ENCODE measurements around the gene CKLF. TPM values are rescaled to one million over a fixed set of nuclear protein-coding genes. Genes with fewer than 3 reads are reported as not detected.

CKLF gene
- total RNA-seq, 1 experiment from 2014 or later = 77.1 TPM

DNA sequence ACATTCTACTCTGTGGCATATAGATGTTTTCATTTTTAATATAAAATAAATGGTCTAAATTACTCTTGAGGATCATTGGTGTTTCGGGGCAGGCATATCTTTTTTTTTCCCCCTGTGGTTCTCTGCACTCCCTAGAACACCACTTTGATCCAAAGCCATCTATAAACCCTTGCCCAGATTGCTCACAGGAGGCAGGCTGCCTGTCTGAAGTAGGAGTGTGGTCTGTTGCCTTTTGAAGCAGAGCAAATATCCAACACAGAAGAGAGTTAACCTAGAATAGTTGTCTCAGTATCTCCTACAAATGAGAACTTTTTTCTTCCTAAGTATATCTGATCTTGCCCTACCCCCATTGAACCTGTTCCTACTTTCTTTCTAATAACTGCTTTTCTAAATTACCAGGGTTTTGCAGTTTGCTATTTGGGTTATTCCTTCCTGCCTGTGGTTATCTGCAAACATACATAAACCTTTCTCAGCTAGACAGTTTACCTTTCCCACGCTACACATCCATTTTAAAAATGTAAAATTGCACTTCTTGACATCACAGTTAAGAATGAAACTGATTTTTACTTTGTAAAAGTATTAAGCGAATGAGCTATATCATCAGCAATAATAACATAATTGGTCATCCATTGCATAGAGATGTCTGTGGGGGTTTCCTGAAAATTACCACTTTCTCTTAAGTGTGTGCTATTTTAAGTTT is 9.2 kb downstream of the CKLF start:
- POLR2A ChIA-PET (ENCODE audit: unreplicated experiment) = interaction anchor here (1.0 kb wide), 1 partner anchor 418 kb away, joined by 4 read pairs; no protein-coding TSS in a partner anchor
- 0 out of 2 replicates have a peak, but pooled peaks cover 9% of the 10 kb centered on the region for H3K36me3 ChIP-seq (ENCODE audit: low read depth)
- no peaks in the 10 kb centered on the region for H3K79me2 ChIP-seq (ENCODE audit: low read depth)
- H3K9me2 ChIP-seq (ENCODE audit: insufficient read depth) = no peaks in the 10 kb centered on the region
- H2AFZ ChIP-seq = no peak overlapping the region
- H3K4me1 ChIP-seq (replicated peaks; ENCODE audit: insufficient read depth) = no peaks in the 10 kb centered on the region
- CTCF ChIA-PET = interaction anchor here (0.5 to 1.1 kb wide), 2 partner anchors 211 to 306 kb away, joined by 3 to 4 read pairs; no protein-coding TSS in a partner anchor
- no peak overlapping the region for H3K4me3 ChIP-seq
- DNase-seq = no peak
- no peak for TF ChIP-seq EZH2 (IDR thresholded peaks at IDR 0.05; ENCODE audit: low read depth)
- TF ChIP-seq, protein P1, sequence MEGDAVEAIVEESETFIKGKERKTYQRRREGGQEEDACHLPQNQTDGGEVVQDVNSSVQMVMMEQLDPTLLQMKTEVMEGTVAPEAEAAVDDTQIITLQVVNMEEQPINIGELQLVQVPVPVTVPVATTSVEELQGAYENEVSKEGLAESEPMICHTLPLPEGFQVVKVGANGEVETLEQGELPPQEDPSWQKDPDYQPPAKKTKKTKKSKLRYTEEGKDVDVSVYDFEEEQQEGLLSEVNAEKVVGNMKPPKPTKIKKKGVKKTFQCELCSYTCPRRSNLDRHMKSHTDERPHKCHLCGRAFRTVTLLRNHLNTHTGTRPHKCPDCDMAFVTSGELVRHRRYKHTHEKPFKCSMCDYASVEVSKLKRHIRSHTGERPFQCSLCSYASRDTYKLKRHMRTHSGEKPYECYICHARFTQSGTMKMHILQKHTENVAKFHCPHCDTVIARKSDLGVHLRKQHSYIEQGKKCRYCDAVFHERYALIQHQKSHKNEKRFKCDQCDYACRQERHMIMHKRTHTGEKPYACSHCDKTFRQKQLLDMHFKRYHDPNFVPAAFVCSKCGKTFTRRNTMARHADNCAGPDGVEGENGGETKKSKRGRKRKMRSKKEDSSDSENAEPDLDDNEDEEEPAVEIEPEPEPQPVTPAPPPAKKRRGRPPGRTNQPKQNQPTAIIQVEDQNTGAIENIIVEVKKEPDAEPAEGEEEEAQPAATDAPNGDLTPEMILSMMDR (conservative IDR thresholded peaks at IDR 0.05) = no peak
- no peaks in the 10 kb centered on the region for H3F3A ChIP-seq (ENCODE audit: insufficient read depth, low read depth)
- H3K27me3 ChIP-seq (ENCODE audit: insufficient read depth, low read depth) = no peaks in the 10 kb centered on the region
- no peak overlapping the region for H3K27ac ChIP-seq
- intact Hi-C loops (cut with micrococcal nuclease; ENCODE audit: unreplicated experiment) = no loop called here
- no peaks in the 10 kb centered on the region for H4K20me1 ChIP-seq (ENCODE audit: insufficient read depth)
- BruUV-seq (replicated peaks) = no TSS peak
- H3K4me2 ChIP-seq = no peak overlapping the region
- H3K9me3 ChIP-seq (ENCODE audit: insufficient read depth, low read depth) = no peaks in the 10 kb centered on the region

DNA sequence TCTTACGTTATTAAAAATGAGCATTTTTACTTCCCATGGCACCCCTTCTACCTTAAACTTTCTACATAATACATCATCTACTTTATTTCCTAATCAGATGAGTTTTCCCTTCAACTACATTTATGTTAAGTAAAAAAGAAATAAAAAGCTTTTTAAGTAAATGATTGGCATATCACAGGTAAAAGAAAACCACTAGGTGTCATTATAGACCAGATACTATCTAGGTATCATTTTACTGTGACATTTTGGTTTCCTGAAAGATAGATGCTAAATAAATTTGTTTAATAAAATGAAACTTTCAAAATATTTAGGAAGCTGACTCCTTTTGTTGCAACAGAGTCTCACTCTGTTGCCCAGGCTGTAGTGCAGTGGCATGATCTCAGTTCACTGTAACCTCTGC is 10.0 kb downstream of the CKLF start:
- Histone ChIP-seq H3K79me2 (ENCODE audit: low read depth) (no peaks in the 10 kb centered on the region), H3K27me3 (ENCODE audit: insufficient read depth, low read depth) (no peaks in the 10 kb centered on the region), H3K4me2 (no peak overlapping the region), H3K9me2 (ENCODE audit: insufficient read depth) (no peaks in the 10 kb centered on the region), H3K9me3 (ENCODE audit: insufficient read depth, low read depth) (0 out of 2 replicates have a peak, but pooled peaks cover 3% of the 10 kb centered on the region), H3K4me1 (replicated peaks; ENCODE audit: insufficient read depth) (no peaks in the 10 kb centered on the region), H3K27ac (no peak overlapping the region), H3K36me3 (ENCODE audit: low read depth) (0 out of 2 replicates have a peak, but pooled peaks cover 9% of the 10 kb centered on the region), H4K20me1 (ENCODE audit: insufficient read depth) (no peaks in the 10 kb centered on the region), H3F3A (ENCODE audit: insufficient read depth, low read depth) (no peaks in the 10 kb centered on the region), H2AFZ (no peak overlapping the region), H3K4me3 (no peak overlapping the region)
- intact Hi-C loops (cut with micrococcal nuclease; ENCODE audit: unreplicated experiment) = no loop called here
- no peak for DNase-seq
- CTCF ChIA-PET = interaction anchor here (0.5 to 1.1 kb wide), 2 partner anchors 210 to 306 kb away, joined by 3 to 4 read pairs; no protein-coding TSS in a partner anchor
- BruUV-seq (replicated peaks) = no TSS peak
- POLR2A ChIA-PET (ENCODE audit: unreplicated experiment) = interaction anchor here (0.6 to 1.0 kb wide), 2 partner anchors 179 to 419 kb away, joined by 4 read pairs; no protein-coding TSS in a partner anchor
- TF ChIP-seq, protein P1 (conservative IDR thresholded peaks at IDR 0.05) = peak; percentile 60
- no peak for TF ChIP-seq EZH2 (IDR thresholded peaks at IDR 0.05; ENCODE audit: low read depth)

DNA sequence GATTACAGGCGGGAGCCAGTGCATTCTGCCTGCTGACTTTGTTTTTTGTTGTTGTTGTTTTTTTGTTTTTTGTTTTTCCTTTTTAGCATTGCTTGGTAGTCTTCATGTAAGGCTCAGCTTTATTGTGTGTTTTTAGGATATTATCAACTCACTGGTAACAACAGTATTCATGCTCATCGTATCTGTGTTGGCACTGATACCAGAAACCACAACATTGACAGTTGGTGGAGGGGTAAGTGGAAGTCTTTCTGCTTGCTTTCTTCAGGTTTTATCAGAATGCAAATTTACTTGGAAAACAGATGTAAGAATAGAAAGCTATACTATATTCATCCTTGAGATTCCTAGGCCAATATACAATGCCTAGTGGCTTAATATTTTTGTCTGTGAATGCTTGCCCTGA is 10.6 kb downstream of the CKLF start:
- BruUV-seq (replicated peaks) = no TSS peak
- H2AFZ ChIP-seq = no peak overlapping the region
- ChIA-PET POLR2A (ENCODE audit: unreplicated experiment) (interaction anchor here (0.6 to 1.0 kb wide), 3 partner anchors 179 to 420 kb away, joined by 4 to 5 read pairs (median 4); no protein-coding TSS in a partner anchor), CTCF (interaction anchor here (1.1 to 1.2 kb wide), 2 partner anchors 9 to 305 kb away, joined by 3 to 4 read pairs; no protein-coding TSS in a partner anchor)
- DNase-seq = no peak
- H3F3A ChIP-seq (ENCODE audit: insufficient read depth, low read depth) = no peaks in the 10 kb centered on the region
- 0 out of 2 replicates have a peak, but pooled peaks cover 5% of the 10 kb centered on the region for H3K9me3 ChIP-seq (ENCODE audit: insufficient read depth, low read depth)
- no peaks in the 10 kb centered on the region for H3K9me2 ChIP-seq (ENCODE audit: insufficient read depth)
- 0 out of 2 replicates have a peak, but pooled peaks cover 9% of the 10 kb centered on the region for H3K36me3 ChIP-seq (ENCODE audit: low read depth)
- no peak for TF ChIP-seq EZH2 (IDR thresholded peaks at IDR 0.05; ENCODE audit: low read depth)
- TF ChIP-seq, protein P1 (conservative IDR thresholded peaks at IDR 0.05) = no peak
- no peaks in the 10 kb centered on the region for H3K27me3 ChIP-seq (ENCODE audit: insufficient read depth, low read depth)
- intact Hi-C loops (cut with micrococcal nuclease; ENCODE audit: unreplicated experiment) = no loop called here
- H3K4me2 ChIP-seq = no peak overlapping the region
- no peak overlapping the region for H3K27ac ChIP-seq
- H4K20me1 ChIP-seq (ENCODE audit: insufficient read depth) = no peaks in the 10 kb centered on the region
- H3K79me2 ChIP-seq (ENCODE audit: low read depth) = no peaks in the 10 kb centered on the region
- H3K4me1 ChIP-seq (replicated peaks; ENCODE audit: insufficient read depth) = no peaks in the 10 kb centered on the region
- H3K4me3 ChIP-seq = no peak overlapping the region

Measured in PC-9 (cell line).